SU-DHL-6 (cell line): ENCODE data around the gene ATP11C.

Source experiments
- CTCF ChIP-seq: fragments of 200-600 bp; sonication (generic); IDR thresholded peaks from one replicate; pipeline ENCODE4 v1.5.1; 2017; ENCODE audit warnings: antibody characterized with exemption, mild to moderate bottlenecking, low read length, moderate library complexity; ENCODE audit not compliant: insufficient read depth, poor library complexity, severe bottlenecking
- EZH2phosphoT487 ChIP-seq: fragments of 200-600 bp; sonication (generic), shearing (Covaris generic); conservative IDR thresholded peaks from 2 replicates; pipeline ENCODE4 v1.6.1; 2018; ENCODE audit warnings: mild to moderate bottlenecking, antibody characterized with exemption, low read length, moderate library complexity, mixed read lengths

GRCh38 chrX:139802048-139802447, 130.8 kb downstream of the ATP11C start:
- TF ChIP-seq CTCF: no peak
- no peak for TF ChIP-seq EZH2phosphoT487
